Neuron (in vitro differentiated cells): ENCODE data around the gene TADA2A.
"Not testable (repeated sequence)": the region's sequence is repeated elsewhere in the genome, so short reads cannot be mapped to it uniquely, and the experiment has no call there.

ENCODE experiments used
- H2AFZ ChIP-seq: one replicate; pipeline ENCODE4 v1.6.1; 2013; ENCODE audit warnings: low read depth, mild to moderate bottlenecking, inconsistent platforms, low read length, moderate library complexity
- H3K27me3 ChIP-seq: one replicate; pipeline ENCODE4 v1.6.1; 2013; ENCODE audit warnings: low read length; ENCODE audit not compliant: insufficient read depth
- H3K36me3 ChIP-seq: one replicate; pipeline ENCODE4 v1.6.1; 2013; ENCODE audit warnings: low read length; ENCODE audit not compliant: insufficient read depth
- H3K4me1 ChIP-seq: one replicate; pipeline ENCODE4 v1.6.1; 2013; ENCODE audit warnings: low read length; ENCODE audit not compliant: insufficient read depth
- H3K4me3 ChIP-seq: 2 replicates; pipeline ENCODE4 v1.5.1; 2013; ENCODE audit warnings: mild to moderate bottlenecking, low read length, moderate library complexity
- H3K9me3 ChIP-seq: one replicate; pipeline ENCODE4 v1.6.1; 2013; ENCODE audit warnings: low read length

Gene TADA2A

GRCh38 chr17:37413875-37414519 lies 7.3 kb downstream of the TADA2A start:
- H3K4me3 ChIP-seq: no peak overlapping the region
- H3K4me1 ChIP-seq: no peaks in the 10 kb centered on the region
- H3K9me3 ChIP-seq: no peaks in the 10 kb centered on the region
- H3K27me3 ChIP-seq: no peaks in the 10 kb centered on the region
- no peak overlapping the region for H2AFZ ChIP-seq
- H3K36me3 ChIP-seq: peaks cover 53% of the 10 kb centered on the region

DNA sequence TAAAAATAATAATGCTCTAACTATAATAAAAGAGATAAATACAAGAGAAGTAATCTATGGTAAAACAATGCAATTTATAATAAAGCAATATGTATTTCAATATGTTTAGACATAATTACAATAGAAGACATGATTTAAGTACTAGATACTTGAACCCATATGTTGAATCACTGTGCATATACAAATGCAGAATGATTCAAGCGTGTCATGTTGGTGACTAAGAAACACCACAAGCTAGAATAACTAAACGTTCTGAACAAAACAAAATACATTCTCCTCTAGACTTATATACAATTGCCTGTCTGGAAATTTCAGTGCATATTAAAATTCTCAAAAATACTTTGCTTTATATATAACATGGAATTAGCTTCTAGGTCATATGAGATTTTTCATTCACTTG lies 11.2 kb downstream of the TADA2A start:
- Histone ChIP-seq H3K9me3 (no peaks in the 10 kb centered on the region), H3K27me3 (no peaks in the 10 kb centered on the region), H3K36me3 (peaks cover 56% of the 10 kb centered on the region), H3K4me1 (no peaks in the 10 kb centered on the region), H2AFZ (no peak overlapping the region), H3K4me3 (no peak overlapping the region)

GRCh38 chr17:37422971-37423625 lies 16.4 kb downstream of the TADA2A start:
- Histone ChIP-seq H3K36me3 (peaks cover 65% of the 10 kb centered on the region), H3K4me1 (no peaks in the 10 kb centered on the region), H3K27me3 (no peaks in the 10 kb centered on the region), H3K4me3 (no peak overlapping the region), H2AFZ (no peak overlapping the region), H3K9me3 (no peaks in the 10 kb centered on the region)

- no peaks in the 10 kb centered on the region for H3K9me3 ChIP-seq
- H3K4me3 ChIP-seq: no peak overlapping the region
- H3K4me1 ChIP-seq: no peaks in the 10 kb centered on the region
- no peaks in the 10 kb centered on the region for H3K27me3 ChIP-seq
- H2AFZ ChIP-seq: no peak overlapping the region
- peaks cover 66% of the 10 kb centered on the region for H3K36me3 ChIP-seq
These were observed 18.6 kb downstream of the TADA2A start for GRCh38 chr17:37425268-37425667.

DNA sequence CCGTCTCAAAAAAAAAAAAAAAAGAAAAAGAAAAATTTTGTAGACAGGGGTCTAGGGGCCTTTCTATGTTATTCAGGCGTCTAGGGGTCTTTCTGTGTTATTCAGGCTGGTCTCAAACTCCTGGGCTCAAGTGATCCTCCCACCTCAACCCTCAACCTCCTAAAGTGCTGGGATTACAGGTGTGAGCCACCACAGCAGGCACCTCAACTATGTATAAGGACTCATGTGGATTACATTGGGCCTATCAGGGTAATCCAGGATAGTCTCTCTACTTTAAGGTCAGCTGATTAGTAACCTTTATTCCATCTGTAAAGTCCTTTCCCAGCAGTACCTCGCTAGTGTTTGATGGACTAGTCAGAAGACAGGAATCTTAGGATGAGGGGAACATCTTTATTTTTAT lies 22.4 kb downstream of the TADA2A start:
- no peaks in the 10 kb centered on the region for H3K27me3 ChIP-seq
- no peaks in the 10 kb centered on the region for H3K4me1 ChIP-seq
- peaks cover 55% of the 10 kb centered on the region for H3K36me3 ChIP-seq
- no peak overlapping the region for H2AFZ ChIP-seq
- H3K4me3 ChIP-seq: no peak overlapping the region
- no peaks in the 10 kb centered on the region for H3K9me3 ChIP-seq

DNA sequence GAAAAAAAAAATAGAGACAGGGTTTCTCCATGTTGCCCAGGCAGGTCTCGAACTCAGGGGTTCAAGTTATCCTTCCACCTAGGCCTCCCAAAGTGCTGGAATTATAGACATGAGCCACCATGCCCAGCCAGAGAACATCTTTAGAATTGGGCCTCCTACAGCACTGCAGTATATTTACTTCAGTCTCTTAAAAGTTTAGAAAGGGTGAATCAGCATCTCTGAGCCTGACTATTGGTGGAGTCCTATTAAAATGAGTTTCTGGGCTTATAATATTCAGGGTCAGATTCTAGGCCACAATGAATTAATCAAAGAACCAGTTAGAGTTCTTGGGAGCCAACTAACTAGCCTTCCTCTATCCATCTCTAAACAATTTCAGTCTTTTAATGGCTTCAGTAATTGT lies 22.8 kb downstream of the TADA2A start:
- H3K9me3 ChIP-seq: no peaks in the 10 kb centered on the region
- H3K4me3 ChIP-seq: no peak overlapping the region
- no peak overlapping the region for H2AFZ ChIP-seq
- peaks cover 53% of the 10 kb centered on the region for H3K36me3 ChIP-seq
- no peaks in the 10 kb centered on the region for H3K4me1 ChIP-seq
- H3K27me3 ChIP-seq: no peaks in the 10 kb centered on the region

- H2AFZ ChIP-seq: no peak overlapping the region
- H3K4me3 ChIP-seq: no peak overlapping the region
- H3K36me3 ChIP-seq: peaks cover 51% of the 10 kb centered on the region
- no peaks in the 10 kb centered on the region for H3K27me3 ChIP-seq
- H3K9me3 ChIP-seq: no peaks in the 10 kb centered on the region
- no peaks in the 10 kb centered on the region for H3K4me1 ChIP-seq
These were observed 23.5 kb downstream of the TADA2A start for GRCh38 chr17:37430051-37430627.

GRCh38 chr17:37432671-37433070 lies 26.0 kb downstream of the TADA2A start:
- H3K4me1 ChIP-seq: no peaks in the 10 kb centered on the region
- no peaks in the 10 kb centered on the region for H3K27me3 ChIP-seq
- no peaks in the 10 kb centered on the region for H3K9me3 ChIP-seq
- no peak overlapping the region for H3K4me3 ChIP-seq
- peaks cover 30% of the 10 kb centered on the region for H3K36me3 ChIP-seq
- no peak overlapping the region for H2AFZ ChIP-seq

GRCh38 chr17:37438141-37438540 lies 31.5 kb downstream of the TADA2A start:
- Histone ChIP-seq H3K27me3 (no peaks in the 10 kb centered on the region), H2AFZ (no peak overlapping the region), H3K36me3 (peaks cover 55% of the 10 kb centered on the region), H3K9me3 (no peaks in the 10 kb centered on the region), H3K4me1 (no peaks in the 10 kb centered on the region), H3K4me3 (no peak overlapping the region)

GRCh38 chr17:37440424-37440823 lies 33.7 kb downstream of the TADA2A start:
- no peak overlapping the region for H2AFZ ChIP-seq
- H3K4me3 ChIP-seq: no peak overlapping the region
- peaks cover 64% of the 10 kb centered on the region for H3K36me3 ChIP-seq
- H3K27me3 ChIP-seq: no peaks in the 10 kb centered on the region
- no peaks in the 10 kb centered on the region for H3K4me1 ChIP-seq
- no peaks in the 10 kb centered on the region for H3K9me3 ChIP-seq

DNA sequence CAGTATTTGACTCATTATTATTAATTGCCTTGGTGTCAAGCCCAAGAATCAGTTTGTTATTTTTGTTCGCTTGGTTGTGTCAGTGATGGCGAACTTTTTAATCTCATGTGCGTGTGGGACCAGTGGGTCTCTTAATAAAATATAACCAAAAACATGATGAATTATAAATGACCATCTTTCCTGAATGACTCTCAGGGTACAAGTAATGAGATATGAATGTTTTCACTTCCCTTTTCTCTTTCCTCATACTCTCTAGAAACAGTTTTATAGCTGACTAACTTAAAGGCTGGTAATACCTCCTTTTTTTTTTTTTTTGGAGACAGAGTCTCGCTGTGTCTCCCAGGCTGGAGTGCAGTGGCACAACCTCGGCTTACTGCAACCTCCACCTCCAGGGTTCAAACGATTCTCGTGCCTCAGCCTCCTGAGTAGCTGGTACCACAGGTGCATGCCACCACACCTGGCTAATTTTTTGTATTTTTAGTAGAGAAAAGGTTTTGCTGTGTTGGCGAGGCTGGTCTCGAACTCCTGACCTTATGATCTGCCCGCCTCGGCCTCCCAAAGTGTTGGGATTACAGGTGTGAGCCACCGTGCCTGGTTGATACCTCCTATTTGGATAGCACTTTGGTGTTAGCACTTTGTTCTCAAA lies 34.8 kb downstream of the TADA2A start:
- H3K4me3 ChIP-seq, H3K27me3 ChIP-seq, H3K9me3 ChIP-seq, H3K4me1 ChIP-seq, H2AFZ ChIP-seq: not testable (repeated sequence)
- H3K36me3 ChIP-seq: peaks cover 66% of the 10 kb centered on the region

DNA sequence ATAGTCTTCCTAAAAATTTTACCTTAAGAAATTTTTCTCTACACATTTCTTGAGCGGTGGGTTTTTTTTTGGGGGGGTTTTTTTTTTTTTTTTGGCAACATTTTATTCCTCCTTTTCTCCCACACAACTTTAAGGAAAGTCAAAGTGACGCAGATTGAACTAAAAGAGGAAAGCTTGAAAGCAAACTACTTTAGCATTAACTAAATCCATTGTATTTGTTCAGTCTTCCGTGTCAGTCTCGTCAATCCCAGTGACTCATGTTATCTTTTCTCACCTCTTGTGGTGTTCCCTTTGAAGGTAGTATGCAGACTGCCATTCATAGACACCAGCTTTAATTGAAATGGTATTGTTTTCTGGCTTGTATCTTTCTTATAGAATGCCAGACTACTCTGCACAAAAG lies 39.3 kb downstream of the TADA2A start:
- no peak overlapping the region for H3K4me3 ChIP-seq
- H3K36me3 ChIP-seq: peaks cover 48% of the 10 kb centered on the region
- H3K4me1 ChIP-seq: peaks cover 10% of the 10 kb centered on the region
- no peak overlapping the region for H2AFZ ChIP-seq
- H3K9me3 ChIP-seq: no peaks in the 10 kb centered on the region
- no peaks in the 10 kb centered on the region for H3K27me3 ChIP-seq

- Histone ChIP-seq H3K36me3 (peaks cover 39% of the 10 kb centered on the region), H3K27me3 (no peaks in the 10 kb centered on the region), H3K4me1 (peaks cover 10% of the 10 kb centered on the region), H2AFZ (no peak overlapping the region), H3K9me3 (no peaks in the 10 kb centered on the region), H3K4me3 (no peak overlapping the region)
These were observed 41.0 kb downstream of the TADA2A start for GRCh38 chr17:37447641-37448040.
